GM19043 (cell line): ENCODE measurements around the gene TIMM8B.
"Not testable (repeated sequence)": the region's sequence is repeated elsewhere in the genome, so short reads cannot be mapped to it uniquely, and the experiment has no call there.

Source experiments
- ATAC-seq: cut with Tn5 transposase; IDR thresholded peaks from one replicate; pipeline ENCODE4 v1.9.1; 2021; ENCODE audit warnings: low read depth; ENCODE audit not compliant: unreplicated experiment

Gene TIMM8B, protein sequence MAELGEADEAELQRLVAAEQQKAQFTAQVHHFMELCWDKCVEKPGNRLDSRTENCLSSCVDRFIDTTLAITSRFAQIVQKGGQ

DNA sequence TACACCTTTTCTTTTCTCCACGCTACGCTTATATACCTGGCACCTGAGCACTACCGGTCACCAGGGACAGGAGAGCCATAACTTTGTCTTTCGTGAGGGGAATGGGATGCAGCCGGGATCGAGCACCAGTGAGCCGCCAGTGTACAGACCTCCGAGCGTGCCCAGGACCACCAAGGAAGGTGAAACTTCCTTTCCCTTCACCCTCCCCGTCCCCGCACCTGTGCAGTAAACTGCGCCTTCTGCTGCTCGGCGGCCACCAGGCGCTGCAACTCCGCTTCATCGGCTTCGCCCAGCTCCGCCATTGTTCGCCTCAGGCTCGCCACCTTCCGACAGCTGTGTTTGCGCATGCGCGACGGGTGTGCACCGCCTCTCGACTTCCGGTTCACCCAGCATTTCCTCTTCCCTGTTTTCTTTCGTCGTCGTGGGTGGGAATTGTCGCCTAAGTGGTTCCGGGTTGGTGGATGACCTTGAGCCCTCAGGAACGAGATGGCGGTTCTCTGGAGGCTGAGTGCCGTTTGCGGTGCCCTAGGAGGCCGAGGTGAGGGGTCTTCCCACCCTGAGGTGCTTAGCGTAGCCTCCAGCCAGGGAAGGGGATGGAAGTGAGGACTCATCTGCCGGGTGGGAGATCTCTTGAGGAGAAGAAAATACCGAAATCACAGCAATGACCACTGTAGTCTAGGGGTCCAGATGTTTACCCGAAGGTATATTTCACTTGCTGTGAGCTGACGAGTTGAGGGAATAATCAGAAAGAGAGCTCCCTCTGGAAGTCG, at the start of gene TIMM8B, which contains the start of gene SDHD:
Gene TIMM8B (minus strand): TSS at position 335 of the 770 bp plus-strand sequence. CDS start 33 bp downstream, at position 302.
Gene SDHD (plus strand): TSS at position 452 of the 770 bp plus-strand sequence. CDS start 35 bp downstream, at position 487.
- peak; percentile 86 for ATAC-seq

DNA sequence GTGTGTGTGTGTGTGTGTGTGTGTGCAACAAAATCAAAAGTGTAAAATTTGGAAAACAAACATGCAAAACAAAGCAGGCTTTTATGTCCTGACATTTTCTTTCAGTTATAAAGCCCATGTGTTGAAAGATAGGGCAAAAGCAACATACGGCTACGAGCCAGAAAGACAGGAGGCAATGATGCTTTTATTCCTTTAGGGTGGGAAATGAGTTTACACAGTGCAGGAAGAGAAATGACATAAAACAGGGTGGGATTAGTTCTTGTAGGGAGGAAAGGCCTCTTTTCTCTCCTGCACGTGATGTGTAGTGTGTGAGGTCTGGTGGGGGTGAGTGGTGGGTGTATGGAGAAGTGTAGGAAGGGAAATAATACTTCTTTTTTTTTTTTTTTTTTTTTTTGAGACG, 47.9 kb upstream of the TIMM8B start:
- ATAC-seq, result no peak

GRCh38 chr11:112132737-112133136, 46.2 kb upstream of the TIMM8B start:
- no peak for ATAC-seq

- ATAC-seq, result no peak
Measured at GRCh38 chr11:112129656-112130055, 43.1 kb upstream of the TIMM8B start.

GRCh38 chr11:112128483-112129121, 42.0 kb upstream of the TIMM8B start:
- no peak for ATAC-seq

DNA sequence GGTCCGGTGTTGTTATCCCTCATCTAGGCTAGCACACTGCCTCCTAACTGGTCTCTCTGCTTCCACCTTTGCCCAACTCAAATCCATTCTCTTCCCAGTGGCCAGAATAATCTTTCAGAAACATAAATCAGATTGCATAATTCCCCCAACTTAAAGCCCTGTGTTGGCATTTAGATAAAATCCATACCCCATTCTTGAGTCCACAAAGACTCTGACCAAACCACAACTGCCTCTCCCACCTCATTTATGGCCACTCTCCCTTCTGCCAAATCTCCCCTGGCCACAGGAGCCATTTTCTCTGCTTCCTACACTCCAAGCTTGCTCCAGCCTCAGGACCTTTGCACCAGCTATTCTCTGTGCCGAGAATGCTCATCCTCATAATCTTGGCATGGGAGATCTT, 40.5 kb upstream of the TIMM8B start:
- no peak for ATAC-seq

GRCh38 chr11:112123129-112123528, 36.6 kb upstream of the TIMM8B start:
- no peak for ATAC-seq

DNA sequence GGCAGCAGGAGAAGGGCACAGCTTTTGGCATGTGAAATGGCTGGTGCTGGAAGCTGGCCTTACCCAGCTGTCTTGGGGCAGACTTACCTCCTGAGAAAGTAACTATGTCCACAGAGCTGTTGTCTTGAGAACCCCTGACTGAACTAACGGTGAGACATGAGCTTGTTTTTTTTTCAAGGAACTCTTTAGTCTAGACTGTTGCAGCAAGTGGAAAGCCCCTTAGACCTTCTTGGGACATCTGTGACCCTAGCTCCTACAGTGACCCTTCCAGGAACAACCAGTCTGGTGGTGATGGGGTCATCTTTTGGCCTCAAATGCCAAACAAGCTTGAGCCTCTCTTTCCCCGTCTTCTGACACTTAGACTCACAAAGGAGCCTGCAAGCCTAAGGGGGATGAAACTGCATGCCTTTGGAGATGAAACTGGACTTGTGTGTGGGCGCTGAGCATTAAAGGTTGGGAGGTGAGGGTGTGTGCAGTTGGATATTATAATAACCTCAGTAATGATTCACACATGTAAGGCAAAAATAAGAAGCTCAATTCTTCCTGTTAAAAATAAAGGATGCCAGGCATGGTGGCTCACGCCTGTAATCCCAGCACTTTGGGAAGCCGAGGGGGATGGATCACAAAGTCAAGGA, 35.5 kb upstream of the TIMM8B start:
- ATAC-seq, result no peak

- ATAC-seq, result no peak
Measured at GRCh38 chr11:112118176-112118575, 31.6 kb upstream of the TIMM8B start.

DNA sequence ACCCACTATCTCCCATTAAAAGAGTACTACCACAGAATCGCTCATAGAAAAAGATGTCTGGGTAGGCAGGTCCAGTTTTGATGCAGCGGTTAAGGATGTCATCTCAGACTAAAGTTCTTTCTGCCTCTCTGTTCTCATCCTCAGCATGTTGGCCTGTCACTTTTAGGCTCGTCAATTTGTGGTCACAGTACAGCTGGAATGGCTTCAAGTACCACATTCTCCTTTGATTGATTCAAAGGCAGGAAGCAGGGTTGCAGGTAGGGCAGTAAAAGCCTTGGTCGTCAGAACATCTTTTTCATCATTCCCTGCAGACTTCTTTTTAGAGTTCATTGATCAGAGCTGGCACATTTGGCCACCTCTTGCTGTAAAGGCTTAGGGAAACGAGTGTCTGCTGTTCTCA, 28.8 kb upstream of the TIMM8B start:
- no peak for ATAC-seq

- ATAC-seq, result no peak
Measured at GRCh38 chr11:112114460-112114859, 27.9 kb upstream of the TIMM8B start.

DNA sequence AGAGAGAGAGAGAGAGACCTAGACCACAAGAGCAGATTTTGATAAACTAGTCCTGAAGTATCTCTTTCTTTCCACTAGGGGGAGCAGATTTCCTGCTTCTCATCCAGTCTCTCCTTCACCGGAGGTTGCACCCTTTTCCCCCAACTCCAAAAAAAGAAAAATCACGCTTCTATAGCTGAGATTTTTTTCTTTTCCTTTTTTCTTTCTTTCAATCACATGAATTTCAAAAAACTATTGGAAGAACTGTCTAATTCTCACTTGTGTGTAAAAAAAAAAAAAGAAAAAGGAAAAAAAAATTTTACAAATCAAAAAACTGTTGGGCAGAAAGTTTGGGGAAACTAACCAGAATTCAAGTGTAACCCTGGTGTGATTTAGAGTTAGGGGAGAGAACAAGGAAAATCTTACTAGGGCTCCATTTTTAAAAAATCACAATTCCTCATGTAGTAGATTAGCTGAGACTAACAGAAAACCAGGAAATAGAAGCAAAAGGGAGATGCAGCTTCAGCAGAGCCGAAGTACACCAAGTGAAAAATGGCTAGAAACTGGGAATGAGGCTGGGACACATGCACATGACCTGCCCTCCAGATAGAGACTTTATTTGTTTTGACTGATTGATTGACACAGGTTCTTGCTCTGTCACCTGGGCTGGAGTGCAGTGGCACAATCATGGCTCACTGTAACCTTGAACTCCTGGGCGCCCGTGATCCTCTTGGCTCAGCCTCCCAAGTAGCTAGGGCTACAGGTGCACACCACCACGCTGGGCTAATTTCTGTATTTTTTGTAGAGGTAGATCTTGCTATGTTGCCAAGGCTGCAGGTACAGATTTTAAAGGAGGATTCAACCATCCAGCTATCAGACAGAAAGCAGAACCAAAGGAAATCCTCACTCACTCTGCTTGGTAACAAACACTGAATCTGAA, 27.2 kb upstream of the TIMM8B start:
- peak; percentile 63 for ATAC-seq

DNA sequence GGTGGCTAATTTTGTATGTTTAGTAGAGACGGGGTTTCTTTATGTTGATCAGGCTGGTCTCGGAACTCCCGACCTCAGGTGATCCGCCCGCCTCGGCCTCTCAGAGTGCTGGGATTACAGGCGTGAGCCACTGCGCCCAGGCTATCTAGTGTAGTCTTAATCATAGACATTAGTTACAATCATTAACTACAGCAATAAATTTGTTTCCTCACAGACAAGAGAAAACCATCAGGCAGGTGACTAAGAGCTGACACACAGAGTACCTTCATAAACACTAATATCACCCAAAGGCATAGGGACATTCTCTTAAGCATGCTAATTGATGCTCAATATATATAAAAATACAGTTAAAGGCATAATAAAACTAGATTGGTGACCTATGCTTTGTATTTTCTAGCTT, 19.5 kb upstream of the TIMM8B start:
- no peak for ATAC-seq

GRCh38 chr11:112103446-112103845, 16.9 kb upstream of the TIMM8B start:
- no peak for ATAC-seq

- no peak for ATAC-seq
Measured at GRCh38 chr11:112100462-112100861, 13.9 kb upstream of the TIMM8B start.

- ATAC-seq, result no peak
Measured at GRCh38 chr11:112097734-112098528, 11.4 kb upstream of the TIMM8B start.

DNA sequence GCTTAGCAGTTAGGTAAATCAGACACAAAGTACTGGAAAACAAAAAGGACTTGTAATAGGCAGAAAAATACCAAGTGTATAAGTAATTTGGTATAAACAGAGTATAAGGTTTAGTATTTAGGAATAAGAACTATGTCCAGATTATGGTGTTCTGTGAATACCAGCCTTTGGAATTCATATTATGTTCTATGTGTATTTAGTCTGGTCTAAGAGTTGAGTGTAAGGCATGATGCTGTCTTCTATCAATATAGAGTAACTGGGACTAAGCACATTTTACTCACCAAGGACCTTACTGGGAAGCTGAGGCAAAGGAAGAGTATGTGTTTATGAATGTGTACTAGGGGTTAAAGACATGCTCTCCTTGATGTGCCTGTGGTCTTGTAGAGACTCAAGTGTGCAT, 9.6 kb upstream of the TIMM8B start:
- ATAC-seq, result no peak

GRCh38 chr11:112095302-112095701, 8.7 kb upstream of the TIMM8B start:
- ATAC-seq, result not testable (repeated sequence)

DNA sequence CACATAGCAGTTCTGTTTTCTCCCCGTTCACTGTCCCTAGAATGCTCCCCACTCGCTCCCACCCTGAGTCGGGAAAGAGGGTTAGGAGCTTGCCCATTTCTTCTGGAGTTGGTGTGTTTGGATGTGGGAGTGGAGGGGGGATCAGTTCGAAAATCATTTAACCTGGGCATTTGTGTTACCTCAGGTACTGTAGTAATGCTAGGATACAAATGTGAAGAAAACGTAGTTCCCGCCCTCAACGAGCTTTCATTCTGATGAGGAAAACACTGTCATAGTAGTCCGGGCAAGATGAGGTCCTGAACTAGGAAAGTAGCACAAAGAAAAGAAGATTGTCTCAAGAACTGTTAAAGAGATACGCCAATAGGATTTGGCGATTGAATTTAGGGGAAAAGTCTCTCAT, 656 bp upstream of the TIMM8B start:
- ATAC-seq, result no peak
